HG03442 (cell line): Measurements from ENCODE around the gene USPL1.
"Not testable (repeated sequence)": the region's sequence is repeated elsewhere in the genome, so short reads cannot be mapped to it uniquely, and the experiment has no call there.

Experiments
- ATAC-seq: cut with Tn5 transposase; IDR thresholded peaks from one replicate; pipeline ENCODE4 v1.9.1; 2021; ENCODE audit warnings: mild to moderate bottlenecking, moderate library complexity; ENCODE audit not compliant: unreplicated experiment

USPL1 gene

DNA sequence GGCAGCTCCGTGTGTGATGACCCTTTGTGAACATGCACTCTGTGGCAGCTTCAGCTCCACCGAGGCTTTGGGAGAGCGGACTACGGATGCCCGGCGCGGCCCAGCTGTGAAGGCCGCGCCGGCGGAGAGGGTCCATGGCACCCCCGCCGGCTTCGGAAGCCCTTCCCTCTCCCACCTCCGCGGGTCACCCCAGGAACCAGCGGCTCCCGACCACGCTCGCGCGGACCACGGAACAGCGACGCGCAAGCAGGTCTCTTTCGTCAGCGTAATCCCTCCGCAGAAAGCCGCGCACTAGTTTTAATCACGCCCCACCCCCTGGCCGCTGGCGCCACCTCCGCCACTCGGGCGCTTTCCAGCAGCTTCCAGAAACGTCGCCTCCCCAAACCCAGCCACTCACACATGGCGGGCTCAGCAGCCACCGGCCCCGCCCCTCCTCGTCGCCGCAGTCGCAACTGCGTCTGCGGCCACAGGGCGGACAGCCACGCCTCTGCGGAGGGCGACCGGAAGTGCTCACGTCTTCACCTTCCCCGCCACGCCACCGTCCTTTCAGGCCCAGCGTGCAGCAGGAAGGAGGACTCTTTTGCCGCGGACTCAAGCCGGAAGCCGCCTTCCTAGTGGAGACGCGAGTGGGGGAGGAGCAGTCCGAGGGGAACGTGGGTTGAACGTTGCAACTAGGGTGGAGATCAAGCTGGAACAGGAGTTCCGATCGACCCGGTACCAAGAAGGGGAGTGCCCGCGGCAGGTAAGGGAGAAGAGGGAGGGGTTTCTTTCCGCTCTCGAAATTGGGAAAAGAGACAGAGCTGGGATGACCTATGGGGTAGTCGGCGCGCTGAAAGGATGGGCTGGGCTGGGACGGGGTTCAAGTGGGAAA lies at the start of gene USPL1:
USPL1 (plus strand) TSS at position 606 of the 871 bp plus-strand sequence. CDS start 3,221 bp downstream, outside the sequence.
- peak; percentile 87 for ATAC-seq

DNA sequence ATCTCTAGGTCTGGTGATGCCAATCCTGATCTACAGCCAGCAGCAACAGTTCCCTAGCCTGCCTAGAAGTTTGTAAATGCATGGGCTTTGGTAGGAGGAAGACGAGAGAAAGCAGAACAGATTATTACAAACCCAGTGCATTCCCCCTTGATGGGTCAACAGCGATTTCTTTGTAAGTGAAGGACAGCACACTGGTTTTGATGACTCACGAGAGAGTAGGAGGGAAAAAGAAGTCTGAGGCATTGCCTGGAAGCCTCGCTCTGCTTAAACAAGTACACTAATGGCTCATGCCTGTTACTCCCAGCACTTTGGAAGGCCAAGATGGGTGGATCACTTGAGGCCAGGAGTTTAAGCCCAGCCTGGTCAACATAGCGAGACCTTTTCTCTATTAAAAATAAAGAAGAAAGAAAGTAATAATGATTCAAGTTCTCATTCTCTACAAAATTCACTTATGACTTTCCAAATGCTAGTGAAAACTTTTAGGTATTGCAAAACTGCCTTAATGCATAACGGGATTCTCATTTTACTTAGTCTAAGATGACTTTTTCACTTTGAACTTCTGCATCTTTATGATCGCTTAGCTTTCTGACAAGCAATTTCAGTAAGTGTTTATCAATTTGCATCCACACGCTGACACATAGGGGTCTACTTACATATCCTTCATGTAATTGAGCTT lies 47.7 kb upstream of the USPL1 start:
- no peak for ATAC-seq

DNA sequence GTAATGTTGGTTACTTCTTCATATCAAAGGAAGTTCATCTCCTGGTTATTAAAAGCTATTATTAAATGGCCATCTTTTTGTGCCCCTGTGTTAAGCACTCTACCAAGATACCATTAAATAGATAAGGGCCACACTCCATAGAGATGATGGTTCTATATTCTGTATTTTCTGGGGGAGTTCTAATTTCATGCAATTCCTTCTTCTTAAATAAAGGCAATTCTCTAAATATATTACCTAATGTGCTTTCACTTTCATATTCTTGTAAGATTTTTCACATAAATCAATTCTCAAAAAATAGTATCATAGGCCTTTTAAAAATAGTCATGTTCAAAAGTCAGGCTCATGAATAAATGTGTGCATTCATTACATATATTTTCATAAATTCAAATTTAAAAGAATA lies 47.0 kb upstream of the USPL1 start:
- no peak for ATAC-seq

DNA sequence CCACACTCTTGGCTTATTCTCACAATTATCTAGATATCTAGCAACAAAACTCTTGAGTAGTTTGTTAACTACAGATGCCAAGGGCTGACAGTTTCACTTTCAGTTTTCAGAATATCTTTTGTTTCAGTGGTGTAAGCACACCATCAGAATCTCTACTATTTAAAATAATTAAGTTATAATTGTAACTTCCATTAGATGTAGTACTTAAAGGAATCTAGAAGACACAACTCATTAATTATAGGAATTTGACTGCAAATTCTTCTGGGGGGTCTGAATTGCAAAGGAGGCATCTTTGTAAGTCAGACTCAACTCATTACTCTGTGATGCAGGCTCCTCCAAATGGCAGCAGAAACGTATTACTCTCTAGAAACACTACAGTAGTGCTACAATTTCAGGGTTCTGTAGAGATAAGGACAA lies 44.9 kb upstream of the USPL1 start:
- ATAC-seq: peak; percentile 54

DNA sequence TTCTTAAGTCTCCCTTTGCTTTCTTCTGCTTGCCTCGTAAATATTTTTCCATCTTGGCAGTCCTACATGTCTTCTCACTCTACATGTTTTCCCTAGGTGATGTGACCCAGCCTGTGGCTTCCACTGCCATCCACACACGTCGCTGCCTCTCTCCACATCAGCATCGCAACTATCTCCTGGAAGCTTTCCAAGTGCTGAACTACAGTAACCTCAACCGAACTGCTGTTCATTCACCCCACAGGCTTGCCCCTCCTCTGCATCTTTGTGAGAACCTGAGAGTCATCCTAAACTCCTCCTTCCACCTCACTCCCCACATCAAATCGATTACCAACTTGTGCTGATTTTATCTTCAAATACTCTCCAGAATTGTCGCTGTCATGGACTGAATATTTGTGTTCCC lies 41.2 kb upstream of the USPL1 start:
- ATAC-seq: no peak

DNA sequence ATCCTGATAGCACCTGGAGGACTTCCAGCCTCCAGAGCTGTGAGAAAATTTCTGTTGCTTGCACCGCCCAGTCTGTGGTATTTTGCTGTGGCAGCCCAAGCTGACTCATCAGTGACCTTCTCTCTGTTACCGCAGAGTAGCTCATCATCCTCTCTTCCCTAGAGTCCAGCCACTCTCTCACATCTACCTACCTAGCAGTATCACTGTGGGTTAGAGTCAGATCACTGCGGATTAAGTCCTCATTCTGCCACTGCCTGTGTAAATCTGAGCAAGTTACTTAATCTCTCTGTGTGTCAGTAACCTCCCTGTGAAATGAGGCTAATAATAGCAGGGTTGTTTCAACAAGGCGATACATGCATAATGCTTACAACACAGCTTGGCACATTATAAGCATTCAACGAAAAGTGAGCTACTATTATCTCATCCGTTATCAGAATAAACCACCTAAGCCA lies 40.3 kb upstream of the USPL1 start:
- ATAC-seq: peak; percentile 82

DNA sequence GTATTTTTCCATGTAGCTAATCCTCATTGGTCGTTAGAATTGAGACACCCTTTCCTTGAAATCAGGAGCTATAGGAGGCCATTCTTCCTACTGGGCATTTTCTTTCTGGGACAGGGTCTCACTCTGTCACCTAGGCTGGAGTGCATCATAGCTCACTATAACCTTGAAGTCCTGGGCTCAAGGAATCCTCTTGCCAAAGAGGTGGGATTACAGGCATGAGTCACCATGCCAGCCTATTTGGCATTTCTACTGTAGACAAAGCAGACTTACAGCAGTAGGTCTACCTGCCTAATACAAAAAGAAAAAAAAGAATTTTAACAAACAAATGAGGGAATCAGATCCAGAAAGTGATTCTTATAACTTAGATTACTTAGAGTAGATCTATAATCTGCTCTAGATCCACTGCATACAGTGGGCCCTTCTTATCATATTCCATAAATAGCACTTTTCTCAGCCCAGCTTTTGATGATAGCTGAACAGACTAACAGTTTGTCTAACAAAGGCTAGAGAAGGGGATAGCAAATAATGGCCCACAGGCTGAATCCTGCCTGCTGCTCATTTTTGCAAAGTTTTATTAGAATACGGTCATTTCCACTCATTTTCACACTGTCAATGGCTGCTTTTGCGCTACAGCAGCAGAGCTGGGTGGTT lies 36.7 kb upstream of the USPL1 start:
- no peak for ATAC-seq

DNA sequence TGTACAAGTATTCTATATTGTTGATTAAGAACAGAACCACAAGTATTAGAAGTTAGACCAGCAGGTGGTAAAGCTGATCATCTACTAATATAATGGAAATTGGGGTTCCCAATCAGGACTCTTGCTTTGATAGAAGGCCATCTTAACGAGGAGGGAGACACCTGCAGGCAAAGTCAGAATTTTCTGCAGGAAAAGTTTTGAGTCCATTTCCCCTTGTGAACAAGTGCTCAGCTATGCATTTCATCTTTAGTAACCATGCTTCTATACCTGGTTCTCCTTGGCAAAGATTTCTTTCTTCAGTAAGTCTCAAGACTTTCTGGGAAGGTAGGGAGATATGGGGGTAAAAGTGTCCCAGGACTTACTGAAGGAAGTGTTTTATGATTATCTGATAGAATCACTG lies 36.1 kb upstream of the USPL1 start:
- ATAC-seq: no peak

DNA sequence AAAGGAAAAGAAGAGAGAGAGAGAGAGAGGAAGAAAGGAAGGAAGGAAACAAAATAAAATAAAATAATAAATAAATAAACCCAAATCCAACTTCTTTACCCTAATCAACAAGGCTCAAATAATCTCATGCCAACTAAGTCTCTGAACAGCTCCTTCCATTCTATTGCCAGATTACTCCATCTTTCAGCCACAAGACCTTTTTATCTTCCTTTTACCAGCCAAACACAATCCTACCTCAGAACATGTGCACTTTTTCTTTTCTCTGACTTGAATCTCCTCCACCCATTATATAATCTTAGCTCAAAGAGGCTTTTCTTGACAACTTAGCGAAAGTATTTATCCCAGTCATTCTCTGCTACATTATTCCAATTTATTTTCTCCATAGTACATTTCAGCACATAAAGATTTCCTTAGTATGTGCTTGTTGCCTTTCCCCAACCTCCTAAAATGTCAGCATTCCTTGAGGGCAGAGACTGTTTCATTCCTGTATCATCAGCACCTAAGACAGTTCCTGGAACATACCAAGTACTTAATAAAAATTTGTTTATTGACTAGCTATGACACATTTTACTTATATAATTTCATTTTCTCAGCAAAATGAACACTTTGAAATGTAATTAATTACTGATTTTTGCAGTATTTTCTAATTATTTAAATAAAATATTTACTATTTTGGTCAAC lies 33.5 kb upstream of the USPL1 start:
- ATAC-seq: no peak

DNA sequence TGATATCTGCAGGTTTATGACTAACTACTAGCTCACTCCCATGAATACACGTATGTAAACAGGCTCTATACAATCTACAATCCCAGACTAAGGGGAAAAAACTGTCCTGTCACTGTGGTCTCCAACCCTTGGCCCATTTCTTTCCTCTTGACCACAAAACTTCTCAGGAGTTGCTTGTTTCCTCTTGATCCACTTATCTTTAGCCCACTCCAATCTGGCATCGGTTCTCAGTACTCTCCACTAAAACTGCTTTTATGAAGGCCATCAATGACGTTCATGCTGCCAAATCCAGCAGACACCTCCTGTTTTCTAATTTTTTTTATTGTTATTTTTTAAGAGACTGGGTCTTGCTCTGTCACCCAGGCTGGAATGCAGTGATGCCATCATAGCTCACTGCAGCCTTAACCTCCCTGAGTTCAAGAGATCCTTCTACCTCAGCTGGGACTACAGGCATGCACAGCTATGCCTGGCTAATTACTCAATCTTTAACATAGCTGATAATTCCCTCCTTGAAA lies 31.9 kb upstream of the USPL1 start:
- ATAC-seq: no peak

DNA sequence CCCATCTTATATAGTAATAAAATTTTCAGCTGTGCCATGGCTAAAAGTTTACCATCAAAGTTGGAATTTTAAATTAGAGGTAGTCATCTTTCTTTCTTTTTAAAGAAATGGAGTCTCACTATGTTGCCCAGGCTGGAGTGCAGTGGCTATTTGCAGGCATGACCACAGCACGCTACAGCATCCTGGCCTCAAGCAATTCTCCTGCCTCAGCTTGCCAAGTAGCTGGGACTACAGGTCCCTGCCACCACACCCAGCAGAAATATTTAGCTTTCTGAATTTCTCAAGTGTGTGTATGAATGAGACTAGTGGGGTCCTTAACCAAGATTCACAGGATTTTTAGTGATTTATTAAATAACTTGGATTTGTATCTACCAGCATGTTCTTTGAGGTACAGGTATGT lies 30.5 kb upstream of the USPL1 start:
- no peak for ATAC-seq

DNA sequence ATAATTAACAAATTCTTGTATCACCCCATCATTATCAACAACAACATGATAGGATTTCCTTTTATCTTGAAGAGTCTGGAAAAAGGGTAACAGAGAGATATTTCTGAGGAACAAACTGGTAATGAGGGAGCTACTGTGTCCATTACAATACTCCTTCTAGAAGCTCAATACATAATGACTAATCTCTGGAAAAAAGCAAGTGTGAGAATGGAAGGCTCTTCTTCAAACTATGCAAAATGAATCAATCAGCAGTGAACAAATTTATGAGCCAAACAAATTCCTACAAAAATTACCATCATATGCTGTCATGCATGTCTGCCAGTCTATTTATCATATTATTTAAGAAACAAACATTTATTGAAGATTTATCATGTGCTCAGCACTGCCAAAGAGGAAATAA lies 30.0 kb upstream of the USPL1 start:
- ATAC-seq: no peak

DNA sequence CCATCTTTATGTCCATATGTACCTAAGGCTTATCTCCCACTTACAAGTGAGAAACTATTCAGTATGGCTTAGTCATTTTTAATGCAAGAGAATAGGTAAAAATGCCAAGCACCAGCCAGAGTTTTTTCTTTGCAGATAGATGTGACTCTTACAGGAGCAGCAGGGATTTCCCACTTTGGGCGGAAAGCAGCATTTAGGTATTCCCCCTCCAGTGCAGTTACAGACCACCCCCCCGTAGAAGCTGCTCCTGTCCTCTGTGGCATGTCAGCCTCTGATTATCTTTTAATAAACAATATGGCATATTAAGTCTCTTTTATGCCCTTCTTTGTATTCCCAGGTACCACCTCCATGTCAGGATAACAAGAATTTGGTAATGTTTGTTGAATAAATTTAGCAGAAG lies 24.7 kb upstream of the USPL1 start:
- ATAC-seq: no peak

DNA sequence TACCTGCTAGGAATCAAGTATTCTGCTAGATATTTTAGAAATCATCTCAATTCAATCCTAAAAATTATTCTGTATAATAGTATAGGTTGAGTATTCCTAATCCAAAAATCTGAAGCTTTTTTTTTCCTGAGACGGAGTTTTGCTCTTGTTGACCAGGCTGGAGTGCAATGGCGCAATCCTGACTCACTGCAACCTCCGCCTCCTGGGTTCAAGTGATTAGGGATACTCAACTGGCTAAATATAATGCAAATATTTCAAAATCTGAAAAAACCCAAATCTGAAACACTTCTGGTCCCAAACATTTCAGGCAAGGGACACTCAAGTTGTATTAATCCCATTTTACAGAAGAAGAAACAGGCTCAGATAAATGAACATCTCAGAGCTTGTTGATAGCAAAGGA lies 17.2 kb upstream of the USPL1 start:
- ATAC-seq: no peak

DNA sequence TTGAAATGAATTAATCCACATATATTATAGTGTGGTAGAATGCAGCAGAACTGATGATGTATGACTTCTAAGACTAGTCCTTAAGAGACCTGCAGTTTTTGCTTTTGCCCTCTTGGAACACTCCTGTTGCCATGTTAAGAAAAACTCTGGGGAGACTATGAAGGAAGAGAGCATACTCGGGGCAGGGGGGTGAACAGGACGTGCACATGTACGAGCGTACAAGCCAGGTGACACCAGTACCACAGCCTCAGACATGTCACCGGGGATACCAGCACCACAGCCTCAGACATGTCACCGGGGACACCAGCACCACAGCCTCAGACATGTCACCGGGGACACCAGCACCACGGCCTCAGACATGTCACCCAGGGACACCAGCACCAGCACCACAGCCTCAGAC lies 15.9 kb upstream of the USPL1 start:
- ATAC-seq: no peak

DNA sequence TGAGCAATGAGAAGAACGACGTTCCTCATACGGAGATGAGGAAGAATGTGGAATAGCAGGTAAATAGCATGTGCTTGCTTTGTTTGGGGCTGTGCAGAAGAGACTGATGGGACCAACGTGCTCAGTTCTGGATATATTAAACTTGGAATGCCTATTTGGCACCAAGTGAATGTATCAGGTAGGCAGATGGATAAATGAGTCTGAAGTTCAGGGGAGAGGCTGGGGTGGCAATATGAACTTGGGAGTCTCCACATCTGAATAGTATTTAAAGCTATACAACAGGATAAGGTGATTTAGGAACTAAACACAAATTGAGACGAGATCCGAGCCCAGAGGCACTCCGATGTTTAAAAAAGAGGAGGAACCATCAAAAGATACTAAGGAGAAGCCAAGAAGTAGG lies 12.7 kb upstream of the USPL1 start:
- ATAC-seq: no peak

DNA sequence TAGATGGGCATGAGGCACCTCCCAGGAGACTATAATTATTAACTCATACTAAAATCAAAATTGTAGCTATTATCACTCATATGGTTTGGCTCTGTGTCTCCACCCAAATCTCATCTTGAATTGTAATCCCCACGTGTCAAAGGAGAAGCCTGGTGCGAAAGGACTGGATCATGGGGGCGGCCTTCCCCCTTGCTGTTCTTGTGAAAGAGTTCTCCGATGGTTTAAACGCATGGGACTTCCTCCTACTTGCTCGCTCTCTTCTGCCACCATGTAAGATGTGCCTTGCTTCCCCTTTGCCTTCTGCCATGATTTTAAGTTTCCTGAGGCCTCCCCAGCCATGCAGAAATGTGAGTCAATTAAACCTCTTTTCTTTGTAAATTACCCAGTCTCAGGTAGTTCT lies 10.5 kb upstream of the USPL1 start:
- not testable (repeated sequence) for ATAC-seq

DNA sequence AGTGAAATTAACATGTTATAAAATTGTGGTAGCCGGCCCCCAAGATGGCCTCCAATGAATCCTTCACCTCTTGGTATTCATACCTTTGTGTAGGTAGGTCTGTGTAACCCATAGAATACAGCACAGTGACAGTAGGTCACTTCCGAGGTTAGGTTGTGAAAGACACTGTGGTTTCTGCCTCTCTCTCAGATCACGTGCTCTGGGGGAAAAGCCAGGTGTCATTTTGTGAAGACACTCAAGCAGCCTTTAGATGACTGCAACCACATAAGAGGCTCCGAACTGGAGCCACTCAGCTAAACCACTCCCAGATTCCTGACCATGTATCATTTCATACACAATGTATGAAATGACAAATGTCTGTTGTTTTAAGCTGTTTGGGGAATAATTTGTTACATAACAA lies 9.8 kb upstream of the USPL1 start:
- peak; percentile 99 for ATAC-seq

DNA sequence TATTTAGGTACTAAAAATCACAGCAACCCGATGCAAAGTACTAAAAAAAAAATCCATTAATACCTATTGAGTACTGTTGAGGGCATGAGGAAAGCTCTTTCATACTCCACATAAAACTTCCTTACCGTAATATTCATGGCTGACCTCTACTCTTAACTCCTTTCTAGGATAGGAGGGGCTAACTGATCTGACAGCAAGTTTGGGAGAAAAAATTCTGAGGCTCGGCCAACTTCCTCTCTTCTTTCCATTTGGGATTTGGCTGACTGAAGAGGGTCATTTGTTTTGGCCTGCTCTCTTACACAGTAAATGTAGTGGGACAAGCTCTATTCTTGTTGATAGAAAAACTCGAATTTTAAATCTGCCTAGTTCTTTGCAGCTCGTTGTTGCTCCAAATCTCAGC lies 9.4 kb upstream of the USPL1 start:
- ATAC-seq: no peak

DNA sequence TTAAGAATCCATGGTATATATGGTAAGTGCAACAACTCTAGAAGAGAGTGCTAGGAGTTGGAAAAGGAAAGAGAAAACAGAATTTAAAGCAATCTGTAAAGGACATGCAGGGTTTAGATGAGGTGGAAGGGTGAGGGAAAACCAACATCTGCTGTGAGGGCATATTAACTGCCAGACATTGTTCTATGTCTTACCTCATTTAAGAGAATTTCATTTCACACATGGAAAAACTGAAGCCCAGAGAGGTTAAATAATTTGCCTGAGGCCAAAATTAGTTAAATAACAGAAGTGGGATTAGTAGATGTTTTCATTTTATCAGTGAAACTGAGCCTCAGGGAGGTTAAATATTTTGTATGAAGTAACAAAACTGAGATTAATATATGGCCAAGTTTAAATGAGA lies 7.4 kb upstream of the USPL1 start:
- no peak for ATAC-seq

DNA sequence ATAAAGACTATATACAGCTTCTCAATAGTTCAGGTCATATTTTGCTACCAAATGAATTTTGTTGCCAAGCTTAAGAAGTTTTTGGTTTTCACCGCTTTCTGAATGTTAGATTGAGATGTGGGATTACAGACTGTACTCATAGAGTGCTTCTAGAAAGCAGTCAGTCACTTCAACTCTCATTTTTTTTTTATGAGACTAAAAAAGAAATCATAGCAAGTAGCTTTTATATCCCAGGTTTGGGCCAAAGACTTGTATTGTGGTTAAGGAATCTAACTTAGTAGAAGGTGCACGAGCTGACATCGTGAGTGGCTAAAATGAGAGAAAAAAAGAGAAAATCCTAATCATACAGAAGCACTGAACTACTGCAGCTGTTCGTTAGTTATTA lies 2.2 kb upstream of the USPL1 start:
- no peak for ATAC-seq
